ENCODE results near the gene PANX2.
"Not testable (repeated sequence)": the region's sequence is repeated elsewhere in the genome, so short reads cannot be mapped to it uniquely, and the experiment has no call there.

PANX2 gene

GRCh38 chr22:50147258-50148165 is 23.0 kb upstream of the PANX2 start:
- DNase-seq: not testable (repeated sequence)

- DNase-seq: no peak
Measured at GRCh38 chr22:50148166-50148500, 22.4 kb upstream of the PANX2 start.

- peak; percentile 45 for DNase-seq
Measured at GRCh38 chr22:50148991-50149721, 21.4 kb upstream of the PANX2 start.

- no peak for DNase-seq
Measured at GRCh38 chr22:50150161-50151129, 20.1 kb upstream of the PANX2 start.

- DNase-seq: no peak
Measured at GRCh38 chr22:50151571-50152537, 18.7 kb upstream of the PANX2 start.

GRCh38 chr22:50153056-50153755 is 17.3 kb upstream of the PANX2 start:
- DNase-seq: no peak

- DNase-seq: no peak
Measured at GRCh38 chr22:50153756-50154140, 16.8 kb upstream of the PANX2 start.

- DNase-seq: no peak
Measured at GRCh38 chr22:50157709-50158375, 12.7 kb upstream of the PANX2 start.

- no peak for DNase-seq
Measured at GRCh38 chr22:50160947-50161346, 9.6 kb upstream of the PANX2 start.

- no peak for DNase-seq
Measured at GRCh38 chr22:50161508-50162390, 8.8 kb upstream of the PANX2 start.

GRCh38 chr22:50162391-50162956 is 8.1 kb upstream of the PANX2 start:
- DNase-seq: no peak

- DNase-seq: no peak
Measured at GRCh38 chr22:50165436-50166123, 5.0 kb upstream of the PANX2 start.

- no peak for DNase-seq
Measured at GRCh38 chr22:50167689-50168489, 2.6 kb upstream of the PANX2 start.

- not testable (repeated sequence) for DNase-seq
Measured at GRCh38 chr22:50168490-50169180, 1.9 kb upstream of the PANX2 start.

- DNase-seq: no peak
Measured at GRCh38 chr22:50169181-50169759, 1.3 kb upstream of the PANX2 start.

GRCh38 chr22:50169774-50170341 is 673 bp upstream of the PANX2 start:
- DNase-seq: no peak
